Omental fat pad (tissue), 4 donors: ENCODE results near the gene GP1BB. TPM values are rescaled to one million over a fixed set of nuclear protein-coding genes. Genes with fewer than 3 reads are reported as not detected.
A peak's percentile ranks its signal among the peaks of the same experiment; 100 is the strongest.

Experiments used
- ATAC-seq: fragments of 150-250 bp; one replicate; pipeline ENCODE4 v1.9.1; 2016; ENCODE audit warnings: mild to moderate bottlenecking, moderate library complexity; ENCODE audit not compliant: low FRiP score
- DNase-seq: peaks from one replicate; pipeline ENCODE4 v3.0.0-alpha.2; 2019; ENCODE audit warnings: low spot score
- total RNA-seq, 4 donors: library from RNA; depleted of rRNA; stranded (reverse); fragments of >200 nt; gene quantifications; one replicate each; pipeline ENCODE4 v1.1.0, GENCODE V29; 2016
- TF ChIP-seq, protein P1 (sequence below), 3 donors: fragments of 450-650 bp; IDR thresholded peaks; one replicate each; pipeline ENCODE4 v1.5.1; 2016 to 2017; ENCODE audit warnings: antibody characterized with exemption in 3 of 3, mild to moderate bottlenecking in 3 of 3, moderate library complexity in 2 of 3

Gene GP1BB
- total RNA-seq, 4 donors from 2014 or later = 0.88 to 9.3 (median 1.4) TPM

DNA sequence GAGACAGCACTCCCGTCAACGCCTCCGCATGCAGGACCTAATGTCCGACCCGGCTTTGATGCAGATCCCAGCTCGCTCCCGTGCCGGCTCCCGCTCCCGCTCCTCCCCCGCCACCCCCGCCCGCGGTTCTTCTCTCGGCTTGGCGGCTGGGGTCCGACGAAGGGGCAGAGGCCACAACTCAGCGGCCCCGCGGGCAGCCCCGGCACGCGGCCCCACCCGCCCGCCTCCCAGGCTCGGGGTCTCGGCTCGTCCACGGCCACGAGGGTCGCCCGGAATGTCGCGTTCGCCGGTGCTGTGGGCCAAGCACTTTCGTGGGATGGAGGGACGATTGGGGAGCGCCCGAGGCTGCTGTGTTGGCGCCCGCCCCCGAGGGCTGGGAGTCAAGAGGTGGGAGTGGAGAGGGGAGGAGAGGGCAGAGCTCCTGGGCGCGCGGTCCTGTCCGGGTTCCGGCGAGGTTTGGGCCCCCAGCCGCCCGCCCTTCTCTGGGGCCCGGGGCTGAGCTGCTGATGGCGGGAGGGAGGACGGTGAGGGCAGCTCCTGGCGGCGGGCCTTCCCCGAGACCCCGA lies 31.9 kb downstream of the GP1BB start:
- DNase-seq (no peak), ATAC-seq (no peak)
- TF ChIP-seq, protein P1, sequence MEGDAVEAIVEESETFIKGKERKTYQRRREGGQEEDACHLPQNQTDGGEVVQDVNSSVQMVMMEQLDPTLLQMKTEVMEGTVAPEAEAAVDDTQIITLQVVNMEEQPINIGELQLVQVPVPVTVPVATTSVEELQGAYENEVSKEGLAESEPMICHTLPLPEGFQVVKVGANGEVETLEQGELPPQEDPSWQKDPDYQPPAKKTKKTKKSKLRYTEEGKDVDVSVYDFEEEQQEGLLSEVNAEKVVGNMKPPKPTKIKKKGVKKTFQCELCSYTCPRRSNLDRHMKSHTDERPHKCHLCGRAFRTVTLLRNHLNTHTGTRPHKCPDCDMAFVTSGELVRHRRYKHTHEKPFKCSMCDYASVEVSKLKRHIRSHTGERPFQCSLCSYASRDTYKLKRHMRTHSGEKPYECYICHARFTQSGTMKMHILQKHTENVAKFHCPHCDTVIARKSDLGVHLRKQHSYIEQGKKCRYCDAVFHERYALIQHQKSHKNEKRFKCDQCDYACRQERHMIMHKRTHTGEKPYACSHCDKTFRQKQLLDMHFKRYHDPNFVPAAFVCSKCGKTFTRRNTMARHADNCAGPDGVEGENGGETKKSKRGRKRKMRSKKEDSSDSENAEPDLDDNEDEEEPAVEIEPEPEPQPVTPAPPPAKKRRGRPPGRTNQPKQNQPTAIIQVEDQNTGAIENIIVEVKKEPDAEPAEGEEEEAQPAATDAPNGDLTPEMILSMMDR (IDR thresholded peaks at IDR 0.05) = no peak

DNA sequence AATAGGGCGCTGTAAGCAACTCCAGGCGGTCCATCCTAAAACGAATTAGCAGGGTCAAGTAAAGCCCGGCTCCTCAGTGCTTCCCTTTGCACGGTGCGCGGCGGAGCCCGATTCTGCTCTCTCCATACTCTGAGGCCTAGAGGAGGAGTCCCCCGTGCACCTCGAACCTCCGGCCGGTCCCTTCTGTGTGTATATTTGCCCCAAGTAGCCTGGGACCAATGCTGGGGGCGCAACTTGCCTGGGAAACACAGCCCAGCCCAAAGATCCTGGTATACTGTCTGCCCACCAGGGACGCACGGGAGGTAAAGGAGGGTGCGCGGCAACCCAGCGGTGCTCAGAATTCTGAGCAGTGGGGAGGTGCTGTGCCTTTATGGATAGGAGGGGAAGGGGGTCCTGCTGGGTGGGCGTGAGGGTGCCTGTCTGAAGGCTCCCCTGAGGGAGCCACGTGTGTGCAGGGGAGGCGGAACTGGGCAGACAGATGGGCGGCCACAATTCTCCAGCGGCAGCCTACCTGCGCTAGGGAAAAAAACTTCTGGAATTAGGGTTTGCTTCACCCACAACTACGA lies 32.5 kb downstream of the GP1BB start:
- DNase-seq (no peak), ATAC-seq (no peak)
- TF ChIP-seq, protein P1 (IDR thresholded peaks at IDR 0.05) = no peak

DNA sequence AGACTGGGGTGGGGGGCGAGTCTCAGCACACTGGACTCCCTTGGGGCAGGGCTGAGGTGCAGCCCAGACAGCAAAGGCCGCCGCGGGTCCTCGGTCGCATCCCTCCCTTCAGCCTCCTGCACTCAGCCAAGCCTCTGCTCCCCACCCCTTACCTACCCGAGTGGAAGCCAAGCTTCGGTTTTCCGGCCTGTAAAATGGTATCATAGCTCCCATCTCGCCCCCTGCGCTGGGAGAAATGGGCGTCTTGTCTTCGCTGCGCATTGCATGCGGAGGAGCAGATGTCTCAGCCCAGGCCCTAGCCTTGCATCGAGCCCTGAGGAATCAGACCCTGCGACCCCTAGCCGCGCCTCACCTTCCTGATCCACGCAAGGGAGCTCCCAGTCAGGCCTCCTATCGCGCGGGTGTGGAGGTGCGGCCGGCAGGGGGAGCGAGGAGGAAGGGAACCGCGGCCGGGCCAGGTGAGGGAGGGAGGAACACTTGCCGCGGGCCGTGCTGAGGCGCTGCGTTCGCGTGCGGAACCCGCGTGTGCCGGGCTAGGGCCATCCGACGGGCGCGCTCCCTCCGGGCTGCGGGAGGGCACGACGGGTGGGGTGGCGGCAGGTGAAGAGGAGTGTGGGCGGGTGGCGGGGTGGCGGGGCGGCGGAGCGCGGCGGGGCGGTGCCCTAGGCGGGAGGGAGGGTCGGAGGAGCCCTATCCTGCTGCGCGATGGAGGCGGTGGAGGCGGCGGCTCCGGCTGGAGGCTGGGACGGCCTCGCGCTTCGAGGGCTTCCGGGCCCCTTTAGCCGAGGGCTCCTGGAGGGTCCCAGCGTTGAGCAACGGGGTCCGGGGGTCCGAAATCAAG lies 33.2 kb downstream of the GP1BB start:
- DNase-seq (no peak), ATAC-seq (peak; percentile 20)
- TF ChIP-seq, protein P1 (IDR thresholded peaks at IDR 0.05) = no peak

DNA sequence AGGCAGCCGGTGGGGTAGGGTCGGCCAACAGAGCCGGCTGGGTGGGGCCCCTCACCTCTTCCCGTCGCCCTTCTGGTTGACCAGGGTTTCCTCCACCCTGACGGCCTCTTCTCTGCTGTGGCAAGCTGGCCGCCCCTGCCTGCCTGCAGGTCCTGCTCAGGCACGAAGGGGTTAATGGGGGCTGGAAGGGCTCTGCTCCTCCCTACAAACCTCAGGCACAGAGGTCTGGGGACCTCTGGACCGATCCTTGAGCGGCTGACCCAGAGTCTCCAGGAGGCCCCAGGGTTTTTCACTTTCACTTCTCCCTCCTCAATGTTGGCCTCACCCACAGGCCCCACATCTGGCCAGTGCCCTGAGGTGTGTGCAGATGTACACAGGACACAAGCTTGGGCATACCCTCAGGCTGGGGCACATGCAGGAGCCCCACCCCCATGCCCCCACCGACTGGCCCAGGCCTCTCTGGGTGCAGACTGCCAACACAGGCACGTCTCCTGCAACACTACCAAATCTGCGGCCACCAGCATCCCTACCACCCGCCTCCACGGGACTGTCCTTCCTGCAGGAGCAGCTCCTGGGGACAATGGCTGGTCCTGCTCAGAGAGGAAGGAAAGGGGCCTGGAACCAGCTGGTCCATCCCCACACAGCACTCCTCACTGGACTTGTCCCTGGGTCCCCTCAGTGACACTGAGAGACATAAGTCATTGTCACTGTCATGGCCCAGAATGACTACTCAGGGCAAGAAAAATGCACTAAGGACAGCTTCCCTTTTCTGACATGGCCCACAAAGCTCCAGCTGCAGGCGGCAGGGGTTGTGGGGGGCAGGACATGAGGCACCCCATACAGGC lies 34.0 kb downstream of the GP1BB start:
- DNase-seq (no peak), ATAC-seq (no peak)
- TF ChIP-seq, protein P1 (IDR thresholded peaks at IDR 0.05) = no peak

DNA sequence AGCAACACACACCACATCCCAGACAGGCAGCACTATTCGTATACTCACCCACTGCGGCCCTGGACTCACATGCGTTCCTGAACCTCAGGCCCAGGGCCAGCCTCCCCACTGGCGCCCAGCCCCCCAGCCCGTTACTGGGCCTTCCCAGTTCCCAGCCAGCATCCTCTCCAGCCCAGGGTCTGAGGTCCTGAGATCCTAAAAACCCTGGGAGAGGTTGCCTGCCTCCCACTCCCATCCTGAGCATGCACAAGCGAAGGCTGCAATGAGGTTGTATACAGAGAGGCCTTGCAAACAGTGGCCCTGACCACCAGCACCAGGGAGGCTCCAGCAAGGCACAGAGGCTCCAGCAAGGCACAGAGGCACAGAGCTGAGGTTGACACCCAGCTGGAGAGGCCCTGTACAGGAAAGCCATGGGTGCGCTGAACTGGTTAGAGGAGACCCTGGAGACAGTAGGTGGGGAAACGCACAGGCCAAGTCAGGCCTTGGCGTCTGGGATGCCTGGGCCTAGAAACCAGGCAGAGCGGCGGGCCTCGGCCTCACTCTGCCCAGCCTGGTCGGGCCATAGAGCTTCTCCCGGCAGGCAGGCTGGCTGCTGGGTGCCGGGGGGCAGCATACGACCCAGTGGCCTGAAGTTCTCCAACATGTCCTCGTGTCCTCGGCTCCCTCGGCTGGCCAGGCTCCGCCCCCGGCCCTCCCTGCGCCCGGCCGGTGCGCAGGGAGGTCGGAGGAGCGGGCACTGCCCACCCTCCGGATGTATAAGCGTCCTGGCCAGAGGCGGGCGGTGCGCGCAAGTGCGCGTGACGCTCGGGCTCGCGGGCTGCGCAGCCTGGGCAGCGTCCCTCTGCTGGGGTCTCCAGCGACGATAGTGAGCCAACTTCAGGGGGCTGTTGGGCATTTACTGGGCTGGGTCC lies 34.9 kb downstream of the GP1BB start:
- ATAC-seq (no peak), DNase-seq (no peak)
- TF ChIP-seq, protein P1 (IDR thresholded peaks at IDR 0.05) = no peak

DNA sequence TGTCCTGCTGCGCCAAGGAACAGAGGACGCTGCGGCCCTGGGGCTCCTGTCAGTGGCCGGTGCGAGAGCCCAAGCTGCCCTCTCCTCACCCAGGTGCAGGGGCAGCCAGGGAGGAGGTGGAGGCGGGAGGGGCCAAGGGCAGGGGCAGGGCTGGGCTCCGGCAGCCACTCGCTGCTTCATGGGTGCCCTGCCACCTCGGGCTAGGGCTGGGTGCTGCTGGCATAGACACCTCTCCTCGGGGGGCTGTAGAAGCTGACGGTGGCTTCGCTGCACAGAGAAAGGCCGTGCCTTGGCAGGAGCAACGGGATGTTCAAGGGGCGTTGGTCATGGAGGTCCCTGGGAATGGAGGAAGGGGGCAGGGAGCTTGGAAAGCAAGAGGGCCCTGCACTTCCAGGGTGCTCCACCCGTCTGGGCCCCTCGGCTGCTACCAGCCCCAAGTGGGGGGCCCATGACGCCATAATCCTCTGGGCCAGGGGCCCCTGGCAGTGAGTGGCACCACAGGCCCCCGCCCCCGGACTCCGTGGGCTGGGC lies 35.6 kb downstream of the GP1BB start:
- ATAC-seq (no peak), DNase-seq (no peak)
- TF ChIP-seq, protein P1 (IDR thresholded peaks at IDR 0.05) = no peak
